Endodermal cell (in vitro differentiated cells): ENCODE data around the gene CDCP2. TPM values are rescaled to one million over a fixed set of nuclear protein-coding genes. Genes with fewer than 3 reads are reported as not detected.
A peak's percentile ranks its signal among the peaks of the same experiment; 100 is the strongest.

ENCODE experiments used
- DNase-seq: peaks from one replicate; pipeline ENCODE4 v3.0.0-alpha.2; 2017
- H3K27ac ChIP-seq: 2 replicates; pipeline ENCODE4 v1.5.1; 2013; ENCODE audit warnings: mild to moderate bottlenecking, low read depth, low read length, moderate library complexity
- H3K27me3 ChIP-seq: 2 replicates; pipeline ENCODE4 v1.6.1; 2013; ENCODE audit warnings: mild to moderate bottlenecking, low read length, moderate library complexity; ENCODE audit not compliant: insufficient read depth, control insufficient read depth, poor library complexity, severe bottlenecking
- H3K36me3 ChIP-seq: 2 replicates; pipeline ENCODE4 v1.7.0; 2013; ENCODE audit warnings: mild to moderate bottlenecking, low read length, moderate library complexity; ENCODE audit not compliant: control insufficient read depth, insufficient read depth
- H3K4me1 ChIP-seq: one replicate; pipeline ENCODE4 v1.7.0; 2013; ENCODE audit warnings: low read length; ENCODE audit not compliant: control insufficient read depth, insufficient read depth
- H3K4me3 ChIP-seq: 2 replicates; pipeline ENCODE4 v1.5.1; 2013; ENCODE audit warnings: mild to moderate bottlenecking, low read length, moderate library complexity
- H3K9ac ChIP-seq: 2 replicates; pipeline ENCODE4 v1.6.1; 2013; ENCODE audit warnings: mild to moderate bottlenecking, low read length, moderate library complexity; ENCODE audit not compliant: poor library complexity, severe bottlenecking; ENCODE audit errors: extremely low read depth
- H3K9me3 ChIP-seq: 2 replicates; pipeline ENCODE4 v1.6.1; 2013; ENCODE audit warnings: mild to moderate bottlenecking, low read length, moderate library complexity; ENCODE audit not compliant: control insufficient read depth
- H3K27ac Mint-ChIP-seq: 2 replicates; pipeline ENCODE4 v1.8.0; 2020; ENCODE audit warnings: mixed read lengths
- H3K27me3 Mint-ChIP-seq: 2 replicates; pipeline ENCODE4 v1.8.0; 2021; ENCODE audit warnings: mild to moderate bottlenecking, mixed read lengths; ENCODE audit not compliant: insufficient read depth
- H3K36me3 Mint-ChIP-seq: 2 replicates; pipeline ENCODE4 v1.8.0; 2020; ENCODE audit warnings: low read depth, mixed read lengths
- H3K4me1 Mint-ChIP-seq: 2 replicates; pipeline ENCODE4 v1.8.0; 2020; ENCODE audit warnings: mixed read lengths
- H3K4me3 Mint-ChIP-seq: 2 replicates; pipeline ENCODE4 v1.8.0; 2020; ENCODE audit warnings: mild to moderate bottlenecking, moderate library complexity, mixed read lengths
- H3K9me3 Mint-ChIP-seq: 2 replicates; pipeline ENCODE4 v1.8.0; 2020; ENCODE audit warnings: mild to moderate bottlenecking, mixed read lengths
- WGBS, 2 experiments: methylation state at CpG; one replicate each; pipeline versions ENCODE4 v1.1.5 to v1.1.7; 2013; ENCODE audit warnings: missing lambda C conversion rate in 2 of 2, mixed read lengths in 1 of 2; ENCODE audit not compliant: insufficient coverage in 1 of 2, insufficient read length in 1 of 2; 5-methylcytosine and 5-hydroxymethylcytosine counted together
- total RNA-seq, 2 donors: library from RNA; stranded (reverse); fragmentation: NEBNext Ultra II Directional in 1 of 2; extraction: Animal tissue kit (Norgen Biotek cat#: 25700) in 1 of 2; gene quantifications; 2 replicates in 1 of 2; 3 replicates in 1 of 2; pipeline ENCODE4 v1.2.1, GENCODE V29; 2021
- TF ChIP-seq, protein P1 (sequence below): fragments of 200-600 bp; sonication (generic); conservative IDR thresholded peaks from 2 replicates; pipeline ENCODE4 v1.5.0; 2021; ENCODE audit warnings: antibody characterized with exemption, mild to moderate bottlenecking

CDCP2 gene
- total RNA-seq, 2 donors from 2014 or later = not detected

GRCh38 chr1:54180701-54181360 is 28.0 kb upstream of the CDCP2 start:
- H3K4me1 ChIP-seq = peaks cover 2% of the 10 kb centered on the region
- no peaks in the 10 kb centered on the region for H3K36me3 ChIP-seq
- H3K9ac ChIP-seq = no peak overlapping the region
- WGBS, 2 experiments = 66 to 89% methylated on average over 2 to 4 of the region's 5 CpGs
- Mint-ChIP-seq H3K27ac (no peak overlapping the region), H3K4me3 (no peak overlapping the region), H3K4me1 (peaks cover 5% of the 10 kb centered on the region), H3K27me3 (no peaks in the 10 kb centered on the region), H3K36me3 (peaks cover 7% of the 10 kb centered on the region), H3K9me3 (peaks cover under 1% of the 10 kb centered on the region)
- H3K4me3 ChIP-seq = no peak overlapping the region
- H3K9me3 ChIP-seq = no peaks in the 10 kb centered on the region
- peak overlapping the region; percentile 67 for H3K27ac ChIP-seq
- no peak for DNase-seq
- TF ChIP-seq, protein P1, sequence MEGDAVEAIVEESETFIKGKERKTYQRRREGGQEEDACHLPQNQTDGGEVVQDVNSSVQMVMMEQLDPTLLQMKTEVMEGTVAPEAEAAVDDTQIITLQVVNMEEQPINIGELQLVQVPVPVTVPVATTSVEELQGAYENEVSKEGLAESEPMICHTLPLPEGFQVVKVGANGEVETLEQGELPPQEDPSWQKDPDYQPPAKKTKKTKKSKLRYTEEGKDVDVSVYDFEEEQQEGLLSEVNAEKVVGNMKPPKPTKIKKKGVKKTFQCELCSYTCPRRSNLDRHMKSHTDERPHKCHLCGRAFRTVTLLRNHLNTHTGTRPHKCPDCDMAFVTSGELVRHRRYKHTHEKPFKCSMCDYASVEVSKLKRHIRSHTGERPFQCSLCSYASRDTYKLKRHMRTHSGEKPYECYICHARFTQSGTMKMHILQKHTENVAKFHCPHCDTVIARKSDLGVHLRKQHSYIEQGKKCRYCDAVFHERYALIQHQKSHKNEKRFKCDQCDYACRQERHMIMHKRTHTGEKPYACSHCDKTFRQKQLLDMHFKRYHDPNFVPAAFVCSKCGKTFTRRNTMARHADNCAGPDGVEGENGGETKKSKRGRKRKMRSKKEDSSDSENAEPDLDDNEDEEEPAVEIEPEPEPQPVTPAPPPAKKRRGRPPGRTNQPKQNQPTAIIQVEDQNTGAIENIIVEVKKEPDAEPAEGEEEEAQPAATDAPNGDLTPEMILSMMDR = no peak
- H3K27me3 ChIP-seq = no peaks in the 10 kb centered on the region

DNA sequence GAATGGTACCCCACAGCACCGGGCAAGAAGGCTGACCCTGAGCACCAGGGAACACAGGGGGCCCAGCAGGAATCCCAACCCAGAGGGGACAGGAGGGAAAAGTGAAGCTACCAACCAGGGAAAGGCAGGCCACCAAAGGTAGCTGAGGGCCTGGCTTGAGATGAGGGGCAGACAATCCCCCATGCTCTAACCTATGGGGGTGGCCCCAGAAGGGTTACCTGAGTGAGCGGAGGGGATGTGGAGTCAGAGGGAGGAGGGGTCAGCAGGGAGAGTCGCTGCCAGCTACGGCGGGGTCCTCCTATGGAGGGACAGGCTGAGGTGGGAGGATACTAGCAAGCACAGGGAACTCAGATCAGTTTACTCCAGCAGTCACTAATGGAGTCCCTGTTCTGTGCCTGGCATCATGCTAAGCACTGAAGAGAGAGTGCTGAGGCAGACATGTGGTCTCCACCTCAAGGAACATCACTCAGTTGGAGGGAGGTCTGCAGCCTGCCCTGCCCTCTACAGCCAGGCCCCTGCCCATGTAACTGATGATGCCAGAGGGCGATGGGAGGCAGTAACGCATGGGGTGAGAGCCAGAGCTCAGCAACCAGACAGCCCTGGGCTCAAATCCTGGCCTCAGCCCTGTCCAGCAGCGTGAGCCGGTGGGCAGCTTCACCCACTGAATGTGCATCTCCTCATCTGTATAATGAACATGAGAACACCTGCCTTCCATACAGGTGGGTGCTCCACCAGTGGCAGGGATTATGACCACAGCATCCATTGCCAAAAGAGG is 25.7 kb upstream of the CDCP2 start:
- Histone ChIP-seq H3K27ac (no peak overlapping the region), H3K9ac (no peak overlapping the region), H3K9me3 (no peaks in the 10 kb centered on the region), H3K36me3 (no peaks in the 10 kb centered on the region), H3K4me1 (peaks cover 2% of the 10 kb centered on the region), H3K27me3 (no peaks in the 10 kb centered on the region), H3K4me3 (no peak overlapping the region)
- TF ChIP-seq, protein P1 = no peak
- 94 to 98% methylated on average over 9 of the region's 9 CpGs for WGBS, 2 experiments
- peaks cover 5% of the 10 kb centered on the region for H3K4me1 Mint-ChIP-seq
- no peak overlapping the region for H3K4me3 Mint-ChIP-seq
- no peak overlapping the region for H3K27ac Mint-ChIP-seq
- no peak for DNase-seq
- no peaks in the 10 kb centered on the region for H3K27me3 Mint-ChIP-seq
- H3K36me3 Mint-ChIP-seq = peaks cover 5% of the 10 kb centered on the region
- no peaks in the 10 kb centered on the region for H3K9me3 Mint-ChIP-seq

DNA sequence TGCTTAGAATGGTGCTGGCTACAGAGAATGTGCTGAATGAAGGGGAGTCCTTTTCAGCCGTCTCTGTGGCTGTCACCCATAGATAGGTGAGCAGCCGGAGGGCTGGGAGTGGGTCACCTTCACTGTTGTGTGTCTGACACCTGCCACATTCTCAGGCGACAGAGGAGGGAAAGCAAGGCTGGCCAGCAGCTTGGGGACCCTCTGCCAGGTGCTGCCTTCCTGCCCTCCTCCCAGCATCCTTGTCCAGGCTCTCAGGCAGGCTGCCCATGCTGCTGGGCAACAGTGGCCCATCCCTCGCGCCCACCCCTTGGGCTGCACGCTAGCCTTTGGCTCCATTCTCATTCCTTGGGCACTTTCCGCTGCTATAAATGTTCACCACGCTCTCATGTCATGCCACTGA is 24.9 kb upstream of the CDCP2 start:
- WGBS, 2 experiments = 90 to 94% methylated on average over 7 to 8 of the region's 8 CpGs
- Mint-ChIP-seq H3K27ac (no peak overlapping the region), H3K4me1 (peaks cover 5% of the 10 kb centered on the region), H3K9me3 (no peaks in the 10 kb centered on the region), H3K36me3 (peaks cover 5% of the 10 kb centered on the region), H3K4me3 (no peak overlapping the region), H3K27me3 (no peaks in the 10 kb centered on the region)
- no peak for DNase-seq
- H3K36me3 ChIP-seq = no peaks in the 10 kb centered on the region
- no peak overlapping the region for H3K9ac ChIP-seq
- H3K27me3 ChIP-seq = no peaks in the 10 kb centered on the region
- TF ChIP-seq, protein P1 = no peak
- no peaks in the 10 kb centered on the region for H3K9me3 ChIP-seq
- H3K27ac ChIP-seq = no peak overlapping the region
- H3K4me3 ChIP-seq = no peak overlapping the region
- H3K4me1 ChIP-seq = peaks cover 2% of the 10 kb centered on the region
